Measurements from ENCODE around the gene ZNF445.

The ZNF445 gene

DNA sequence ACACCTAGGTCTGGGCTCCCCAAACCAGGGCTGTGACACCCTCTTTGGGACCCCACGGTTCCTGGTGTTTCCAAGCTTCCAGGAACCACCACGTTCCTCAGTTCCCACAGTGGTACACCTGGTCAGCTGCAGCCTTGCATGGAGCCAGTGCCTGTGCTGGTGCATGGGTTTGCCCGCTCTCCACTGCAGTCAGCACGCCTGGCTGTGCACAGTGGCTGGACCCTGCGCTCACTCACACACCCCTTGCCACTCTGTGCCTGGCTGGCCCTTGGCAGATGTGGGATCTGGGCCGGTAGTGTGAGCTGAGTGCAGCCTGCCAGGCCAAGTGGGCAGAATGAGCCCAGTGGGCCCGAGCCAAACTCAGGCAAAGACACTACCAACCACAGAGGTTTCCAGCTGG lies 90.1 kb downstream of the ZNF445 start:
- Mint-ChIP-seq H3K4me3 (no peak overlapping the region), H3K4me1 (ENCODE audit: low read depth) (peaks cover 2% of the 10 kb centered on the region), H3K27me3 (ENCODE audit: low read depth) (no peaks in the 10 kb centered on the region), H3K27ac (no peak overlapping the region), H3K36me3 (ENCODE audit: low read depth) (peaks cover 10% of the 10 kb centered on the region), H3K9me3 (peaks cover 29% of the 10 kb centered on the region)
- DNase-seq (ENCODE audit: low spot score), result no peak

All from T-helper 2 cell treated with Interferon-gamma antibody and Interleukin-4, amounts not matched to agents 5 μg/mL and 100 μg/mL, for 36 hours (primary cell).